Epidermal melanocyte (primary cell): ENCODE results near the gene SCARB1.

Experiments
- DNase-seq: peaks from one replicate; pipeline ENCODE4 v3.0.0; 2011; ENCODE audit warnings: low spot score; ENCODE audit not compliant: insufficient read length

SCARB1 gene

DNA sequence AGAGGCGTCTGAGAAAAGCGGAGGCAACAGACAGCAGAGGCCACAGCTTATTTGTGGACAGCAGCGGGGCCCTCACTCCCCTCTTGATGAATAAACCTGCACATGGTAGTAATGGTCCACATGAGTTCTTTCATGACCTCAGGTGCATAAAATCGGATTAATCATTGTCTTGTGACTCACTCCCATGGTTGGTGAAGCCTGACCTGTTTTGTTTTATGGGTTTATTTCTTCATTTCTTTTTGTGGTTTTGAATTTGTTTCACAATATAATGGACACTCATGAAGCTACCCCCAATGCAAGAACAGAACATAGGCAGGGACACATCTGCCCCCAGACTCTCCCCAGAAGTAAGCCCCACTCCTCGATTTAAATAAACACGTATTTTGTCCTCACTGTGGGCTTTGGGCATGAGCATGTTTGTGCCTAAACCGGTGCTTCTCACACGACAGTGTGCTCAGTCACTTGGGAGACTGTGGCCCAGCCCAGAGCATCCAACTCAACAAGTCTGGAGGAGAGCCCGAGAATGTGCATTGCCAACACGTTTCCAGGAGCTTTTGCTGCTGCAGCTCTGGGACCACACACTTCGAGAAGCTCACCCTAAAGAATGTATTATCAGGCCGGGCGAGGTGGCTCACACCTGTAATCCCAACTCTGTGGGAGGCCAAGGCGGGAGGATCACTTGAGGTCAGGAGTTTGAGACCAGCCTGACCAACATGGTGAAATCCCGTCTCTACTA lies 116.1 kb downstream of the SCARB1 start:
- DNase-seq = peak; percentile 65

DNA sequence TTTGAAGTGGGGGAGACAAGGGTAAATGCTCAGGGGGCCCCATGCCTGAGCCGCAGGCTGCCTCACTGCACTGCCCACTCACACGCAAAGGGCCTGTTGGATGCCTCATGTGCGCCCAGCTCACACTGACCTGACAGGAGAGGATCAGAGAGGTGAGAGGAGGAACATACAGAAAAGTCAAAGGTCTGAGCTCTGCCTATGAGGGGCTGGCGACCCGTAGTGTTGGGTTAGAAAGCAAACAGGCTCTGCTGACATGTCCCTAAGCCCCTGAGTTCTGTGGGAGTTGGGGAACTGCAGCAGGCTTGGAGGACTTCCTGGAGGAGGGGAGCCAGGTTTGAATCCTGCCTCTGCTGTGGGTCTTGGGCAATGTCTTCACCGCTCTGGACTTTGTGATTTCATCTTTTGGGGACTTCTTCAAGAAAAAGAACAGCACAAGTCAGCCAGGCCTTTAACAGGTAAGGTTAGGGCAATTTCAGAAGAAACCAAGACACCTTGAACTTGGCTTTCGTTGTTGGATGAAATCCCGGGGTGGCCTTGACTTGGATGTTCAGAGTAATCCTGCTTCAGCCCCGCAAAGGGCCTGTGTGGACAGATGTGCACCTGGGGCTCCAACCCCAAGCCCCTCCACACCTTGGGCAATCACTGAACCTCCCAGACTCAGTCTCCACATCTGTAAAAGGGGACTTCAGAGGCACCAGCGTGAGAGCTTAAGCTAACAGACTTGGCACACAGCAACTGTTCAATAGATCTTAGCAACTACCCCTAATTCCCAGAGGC lies 116.8 kb downstream of the SCARB1 start:
- no peak for DNase-seq

DNA sequence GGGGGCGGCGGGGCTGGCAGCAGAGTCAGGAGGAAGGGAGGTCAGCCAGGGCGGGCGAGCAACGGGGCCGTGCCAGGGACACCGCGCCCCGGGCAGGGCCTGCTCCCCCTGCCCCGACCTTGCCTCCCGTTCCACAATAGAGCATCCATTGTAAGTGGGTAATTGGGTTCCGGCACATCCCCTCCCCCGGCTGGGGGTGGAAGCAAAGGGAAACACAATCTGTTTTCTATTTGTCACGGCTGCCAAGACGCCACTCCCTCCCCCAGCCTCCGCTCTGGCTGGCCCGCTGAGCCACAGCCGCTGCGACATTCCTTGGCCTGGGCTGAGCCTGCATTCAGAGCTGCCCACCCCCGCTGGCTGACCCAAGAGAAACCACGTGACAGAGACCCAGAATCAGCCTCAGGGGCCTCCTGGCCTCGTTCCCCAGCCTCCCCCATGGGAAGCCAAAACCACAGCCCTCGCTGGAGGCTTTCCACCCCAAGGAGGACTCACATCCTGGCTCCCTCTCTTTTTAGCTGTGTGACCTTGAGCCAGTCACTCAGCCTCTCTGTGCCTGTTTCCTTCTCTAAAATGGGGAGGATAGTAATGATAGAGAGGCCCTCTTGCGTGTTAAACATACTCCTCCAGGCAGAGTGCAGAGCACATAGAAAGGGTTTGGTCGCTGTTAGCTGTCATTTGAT lies 117.6 kb downstream of the SCARB1 start:
- DNase-seq = peak; percentile 94

DNA sequence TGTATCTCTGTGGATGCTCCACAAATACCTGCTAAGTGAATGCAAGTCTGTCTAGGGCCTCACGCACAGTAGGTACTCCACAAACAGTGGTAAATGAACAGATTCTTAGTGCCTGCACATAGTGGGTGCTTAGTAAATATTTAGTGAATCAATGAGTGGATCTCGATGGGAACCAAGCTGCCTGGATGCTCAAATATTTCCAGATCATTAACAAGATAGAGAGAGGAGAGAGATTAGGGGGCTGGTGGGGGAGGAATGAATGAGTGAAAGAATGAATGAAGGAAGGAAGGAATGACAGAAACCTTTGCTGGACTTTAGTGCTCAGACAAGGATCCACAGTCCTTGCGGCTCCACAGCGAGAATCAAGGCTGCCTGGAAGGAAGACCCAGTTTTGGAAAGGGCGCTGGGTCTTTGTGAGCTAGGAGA lies 118.2 kb downstream of the SCARB1 start:
- no peak for DNase-seq

DNA sequence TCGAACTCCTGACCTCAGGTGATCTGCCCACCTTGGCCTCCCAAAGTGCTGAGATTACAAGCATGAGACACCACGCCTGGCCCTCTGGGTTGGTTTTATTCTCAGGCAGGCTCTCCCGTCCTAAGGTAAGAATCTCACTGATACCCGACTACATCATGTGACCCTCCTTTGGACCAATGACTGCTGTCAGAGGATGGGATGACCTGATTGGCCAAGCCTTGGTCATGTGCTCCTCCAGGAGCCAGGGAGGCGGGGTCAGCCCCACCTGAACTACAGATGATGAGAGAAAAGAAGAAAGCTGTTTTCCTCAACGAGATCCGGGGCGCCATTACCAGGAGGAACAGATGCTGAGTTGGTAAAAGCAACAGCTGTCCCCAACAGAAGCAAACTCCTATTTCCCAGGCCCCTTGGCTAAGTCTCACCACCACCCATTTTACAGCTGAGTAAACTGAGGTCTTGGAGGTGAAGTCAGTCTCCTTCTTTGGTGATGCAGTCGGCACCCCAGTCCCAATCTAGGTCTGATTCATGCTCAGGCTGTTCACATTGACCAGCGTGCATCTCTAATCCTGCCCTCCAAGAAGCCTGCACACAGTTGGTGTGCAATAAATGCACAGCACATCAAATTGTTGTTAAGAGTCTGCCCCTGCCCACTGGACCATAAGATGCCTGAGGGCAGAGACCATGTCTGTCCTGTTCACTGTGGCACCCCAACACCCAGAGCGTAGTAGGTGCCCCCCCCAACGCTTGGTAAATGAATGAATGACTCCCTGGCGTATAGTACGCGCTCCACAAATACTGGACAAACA lies 118.8 kb downstream of the SCARB1 start:
- no peak for DNase-seq

DNA sequence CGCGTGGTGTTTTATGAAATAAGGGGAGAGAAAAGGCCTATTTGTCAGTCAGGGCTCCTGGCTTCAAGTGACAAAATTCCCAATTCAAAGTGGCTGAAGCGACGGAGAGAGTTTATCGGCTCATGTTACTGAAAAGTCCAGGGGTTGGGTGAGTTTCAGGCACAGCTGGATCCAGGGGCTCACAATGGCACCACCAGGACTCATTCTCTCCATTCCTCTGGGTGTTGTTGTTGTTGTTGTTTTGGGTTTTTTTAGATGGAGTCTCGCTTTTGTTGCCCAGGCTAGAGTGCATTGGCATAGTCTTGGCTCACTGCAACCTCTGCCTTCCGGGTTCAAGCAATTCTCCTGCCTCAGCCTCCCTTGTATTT lies 119.4 kb downstream of the SCARB1 start:
- no peak for DNase-seq

DNA sequence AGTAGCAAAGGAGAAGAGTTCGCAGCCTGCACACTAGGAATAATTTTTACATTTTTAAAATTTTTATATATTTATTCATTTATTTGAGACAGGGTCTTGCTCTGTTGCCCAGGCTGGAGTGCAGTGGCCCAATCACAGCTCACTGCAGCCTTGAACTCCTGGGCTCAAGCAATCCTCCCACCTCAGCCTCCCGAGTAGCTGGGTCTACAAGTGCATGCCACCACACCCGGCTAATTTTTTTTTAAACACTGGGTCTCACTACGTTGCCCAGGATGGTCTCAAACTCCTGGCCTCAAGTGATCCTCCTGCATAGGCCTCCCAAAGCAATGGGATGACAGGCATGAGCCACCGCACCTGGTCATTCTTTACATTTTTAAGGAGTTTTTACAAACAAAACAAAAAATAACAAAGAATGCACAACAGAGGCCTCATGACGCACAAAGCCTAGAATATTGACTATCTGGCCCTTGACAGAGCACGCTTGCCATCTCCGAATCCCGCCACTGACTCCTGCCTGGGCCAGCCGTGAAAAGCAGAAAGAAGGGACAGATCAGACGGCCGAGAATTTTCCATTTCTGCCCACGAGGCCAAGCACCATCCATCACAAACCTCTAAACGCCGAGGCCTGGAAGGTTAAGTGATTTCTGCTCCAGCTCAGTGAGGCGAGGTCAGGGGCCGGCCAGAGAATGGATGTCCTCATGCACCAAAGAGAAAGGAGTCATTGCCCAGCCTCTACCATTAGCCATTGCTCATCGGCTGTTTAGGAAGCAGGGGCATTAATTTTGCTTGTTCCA lies 120.0 kb downstream of the SCARB1 start:
- DNase-seq = no peak

DNA sequence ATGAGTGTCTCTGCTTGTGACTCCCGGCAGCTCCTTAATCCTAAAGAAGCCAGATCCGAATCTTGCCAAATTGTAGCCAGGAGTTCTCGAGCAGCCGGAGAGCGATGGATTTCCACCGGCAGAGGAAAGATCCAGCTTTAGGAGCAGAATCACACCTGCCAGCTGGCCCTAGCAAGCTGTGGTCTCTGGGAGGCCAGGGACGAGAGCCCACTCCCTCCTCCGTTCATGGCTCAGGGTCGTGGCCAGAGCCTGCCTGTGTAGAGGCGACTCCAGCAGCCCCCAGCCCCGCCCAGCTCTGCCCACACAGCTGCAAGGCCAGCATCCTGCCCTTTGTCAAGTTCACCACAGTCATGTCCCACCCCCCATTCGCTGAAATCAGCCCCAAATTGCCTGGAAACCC lies 121.0 kb downstream of the SCARB1 start:
- no peak for DNase-seq

DNA sequence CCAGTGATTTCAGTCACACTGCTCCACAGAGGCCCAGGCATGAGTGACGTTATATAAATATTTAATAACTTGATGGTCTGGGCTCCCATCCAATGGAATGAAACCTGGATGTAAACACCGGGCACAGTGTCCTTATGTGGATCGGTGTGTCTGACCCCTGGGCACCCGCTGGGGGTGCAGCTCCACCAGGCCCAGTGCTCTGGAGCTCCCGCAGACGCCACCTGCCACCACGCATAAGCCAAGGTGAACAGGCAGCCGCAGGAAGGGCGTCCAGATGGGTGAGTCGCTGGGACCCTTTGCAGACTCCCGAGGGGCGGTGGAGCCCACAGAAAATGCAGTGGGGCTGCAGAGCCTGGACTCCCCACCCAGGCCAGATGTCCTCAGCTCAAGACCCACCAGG lies 121.6 kb downstream of the SCARB1 start:
- DNase-seq = no peak

DNA sequence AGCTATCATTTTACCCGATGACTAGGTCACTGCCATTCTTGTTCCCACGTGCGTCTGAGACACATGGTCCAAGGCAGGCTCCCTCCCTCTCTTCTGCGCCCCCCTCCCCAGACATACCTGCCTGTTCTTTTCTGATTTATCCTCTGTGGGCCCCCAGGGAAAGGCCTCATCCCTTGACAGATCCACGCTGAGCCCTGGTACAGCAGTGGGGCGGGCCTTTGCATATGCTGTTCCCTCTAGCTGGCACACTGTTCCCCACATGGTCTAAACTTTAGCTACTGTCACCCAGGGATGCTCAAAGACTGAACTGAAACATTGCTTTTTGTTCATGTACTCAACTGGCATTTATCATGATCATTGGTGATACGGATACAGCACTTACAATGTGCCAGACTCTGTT lies 122.5 kb downstream of the SCARB1 start:
- DNase-seq = no peak

DNA sequence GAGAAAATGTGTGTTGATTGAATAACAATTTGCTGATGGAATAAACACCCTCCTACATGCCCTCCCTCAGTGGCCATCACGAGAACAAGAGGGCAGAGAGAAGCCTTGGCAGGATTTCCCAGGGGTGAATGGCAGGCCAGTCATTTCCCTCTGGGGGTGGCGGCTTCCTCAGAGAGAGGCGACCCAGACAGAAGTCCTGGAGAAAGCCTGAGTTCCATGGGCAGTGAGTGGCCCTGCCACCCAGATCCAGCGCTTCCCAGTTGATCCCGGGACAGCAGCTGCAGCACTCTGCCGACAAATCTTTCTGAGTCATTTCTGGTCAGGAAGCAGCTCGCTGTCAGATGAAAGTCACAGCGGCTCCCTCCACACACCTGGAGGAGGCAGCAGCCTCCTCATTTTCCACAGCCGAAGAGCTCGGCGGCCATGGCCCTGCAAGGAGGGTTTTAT lies 123.0 kb downstream of the SCARB1 start:
- no peak for DNase-seq

DNA sequence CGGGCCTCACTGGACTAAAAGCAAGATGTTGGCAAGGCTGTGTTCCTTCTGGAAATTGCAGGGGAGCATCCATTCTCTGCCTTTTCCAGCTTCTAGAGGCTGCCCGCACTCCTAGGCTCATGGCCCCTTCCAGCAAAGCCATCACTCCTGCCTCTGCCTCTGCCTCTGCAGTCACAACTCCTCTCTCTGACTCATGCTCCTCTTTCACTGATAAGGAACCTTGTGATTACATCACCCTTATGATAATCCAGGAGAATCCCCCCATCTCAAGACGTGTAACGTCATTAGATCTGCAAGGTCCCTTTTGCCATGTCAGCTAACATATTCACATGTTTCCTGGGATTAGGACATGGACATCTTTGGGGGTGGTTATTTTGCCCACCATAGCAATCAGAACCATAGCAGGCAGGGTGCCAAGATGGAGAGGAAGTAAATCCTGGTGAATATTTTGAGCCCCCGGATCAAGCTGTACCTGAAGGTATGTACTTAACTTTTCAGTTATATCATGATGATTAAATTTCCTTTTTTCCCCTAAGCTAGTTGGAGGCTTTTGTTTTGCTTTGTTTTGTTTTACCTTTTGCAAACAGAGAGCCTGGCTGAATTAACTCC lies 123.6 kb downstream of the SCARB1 start:
- no peak for DNase-seq

DNA sequence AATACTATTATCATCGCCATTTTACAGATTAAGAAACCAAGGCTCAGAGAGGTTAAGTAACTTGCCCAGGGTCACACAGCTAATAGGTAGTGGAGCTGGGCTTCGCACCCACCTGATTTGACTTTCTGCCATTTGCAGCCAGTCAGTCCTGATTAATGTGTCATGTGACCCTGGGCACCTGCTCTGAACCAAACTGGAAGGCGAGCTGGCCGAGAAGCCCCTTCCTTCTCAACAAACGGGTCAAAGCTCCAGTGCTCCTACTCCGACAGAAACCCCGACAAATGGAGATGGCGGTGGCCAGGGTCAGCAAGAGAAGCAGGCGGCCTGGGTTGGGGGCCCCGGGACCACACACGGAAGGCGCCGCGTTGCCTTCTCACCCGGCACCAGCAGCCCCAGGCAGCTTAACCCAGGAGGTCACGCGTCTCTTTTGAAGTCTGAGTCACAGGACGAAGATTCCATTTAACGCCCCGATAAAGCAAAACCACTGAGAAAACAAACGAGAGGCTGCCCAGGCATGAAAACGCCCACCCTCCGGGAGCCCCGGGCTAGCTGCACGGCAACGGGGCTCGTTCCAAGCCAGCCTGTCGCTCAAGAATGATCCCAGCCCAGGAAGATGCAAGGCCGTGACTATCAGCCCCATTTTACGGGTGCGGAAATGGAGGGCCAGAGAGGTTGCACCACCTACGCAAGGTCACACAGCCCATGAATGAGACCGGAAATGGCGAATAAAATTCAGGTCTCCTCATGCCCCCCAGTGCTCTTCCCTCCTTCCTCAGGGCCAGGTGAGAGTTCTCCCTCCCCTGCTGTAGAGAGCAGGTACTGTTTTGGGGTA lies 124.8 kb downstream of the SCARB1 start:
- DNase-seq = peak; percentile 52

DNA sequence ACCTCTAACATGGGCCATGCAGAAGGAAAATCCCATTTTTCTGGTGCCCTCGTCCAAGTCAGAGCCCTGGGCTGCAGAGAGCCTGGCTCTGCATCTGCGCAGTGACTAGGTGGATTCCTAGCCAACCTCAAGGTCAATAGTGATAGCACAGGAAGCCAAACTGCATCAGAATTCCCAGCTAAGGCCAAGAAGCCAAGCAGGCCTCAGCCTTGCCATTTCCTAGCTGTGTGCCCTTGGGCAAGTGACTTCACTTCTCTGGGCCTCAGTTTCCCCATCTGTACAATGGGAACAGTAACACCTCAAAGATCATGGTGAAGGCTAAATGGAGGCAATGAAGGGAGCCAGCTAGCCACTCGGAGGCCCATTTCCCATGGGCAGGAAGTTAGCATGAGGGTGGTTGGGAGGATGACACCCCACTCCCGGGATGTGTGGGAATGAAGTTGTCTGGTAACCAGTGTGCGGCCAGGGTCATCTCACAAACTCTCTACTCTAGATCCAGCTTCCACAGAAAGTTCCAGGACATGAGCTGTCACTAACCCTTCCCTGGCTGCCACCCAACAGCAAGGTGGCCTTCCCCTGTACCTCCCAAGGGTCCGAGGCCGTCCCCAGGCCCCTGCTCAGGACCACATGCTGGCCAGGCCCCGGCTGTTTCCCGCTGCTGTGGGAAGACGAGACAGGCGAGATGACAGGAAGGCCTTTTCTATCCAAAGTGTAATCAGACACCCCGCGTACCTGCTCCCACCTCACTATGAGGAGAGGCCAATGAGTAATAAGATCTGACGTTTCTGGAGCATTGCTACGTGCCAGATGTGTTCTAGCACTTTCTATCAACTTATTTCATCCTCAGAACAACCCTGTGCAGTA lies 125.7 kb downstream of the SCARB1 start:
- no peak for DNase-seq

DNA sequence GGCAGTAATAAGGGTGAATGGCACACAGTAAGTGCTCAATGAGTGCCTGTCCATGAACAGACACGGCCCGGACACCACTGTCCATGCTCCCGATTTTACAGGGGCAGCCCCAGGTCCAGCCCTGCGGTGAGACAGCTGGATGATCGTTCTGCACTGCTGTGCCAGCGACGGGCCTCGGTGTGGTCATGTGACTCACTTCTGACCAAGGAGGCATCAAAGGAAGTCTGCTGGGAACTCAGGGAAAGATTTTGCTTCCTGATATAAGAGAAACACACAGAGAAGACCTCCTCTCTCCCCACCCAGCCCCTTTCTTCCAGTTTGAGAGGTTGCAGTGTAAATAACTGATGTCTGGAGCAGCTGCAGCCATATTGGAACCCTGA lies 126.6 kb downstream of the SCARB1 start:
- DNase-seq = peak; percentile 36

DNA sequence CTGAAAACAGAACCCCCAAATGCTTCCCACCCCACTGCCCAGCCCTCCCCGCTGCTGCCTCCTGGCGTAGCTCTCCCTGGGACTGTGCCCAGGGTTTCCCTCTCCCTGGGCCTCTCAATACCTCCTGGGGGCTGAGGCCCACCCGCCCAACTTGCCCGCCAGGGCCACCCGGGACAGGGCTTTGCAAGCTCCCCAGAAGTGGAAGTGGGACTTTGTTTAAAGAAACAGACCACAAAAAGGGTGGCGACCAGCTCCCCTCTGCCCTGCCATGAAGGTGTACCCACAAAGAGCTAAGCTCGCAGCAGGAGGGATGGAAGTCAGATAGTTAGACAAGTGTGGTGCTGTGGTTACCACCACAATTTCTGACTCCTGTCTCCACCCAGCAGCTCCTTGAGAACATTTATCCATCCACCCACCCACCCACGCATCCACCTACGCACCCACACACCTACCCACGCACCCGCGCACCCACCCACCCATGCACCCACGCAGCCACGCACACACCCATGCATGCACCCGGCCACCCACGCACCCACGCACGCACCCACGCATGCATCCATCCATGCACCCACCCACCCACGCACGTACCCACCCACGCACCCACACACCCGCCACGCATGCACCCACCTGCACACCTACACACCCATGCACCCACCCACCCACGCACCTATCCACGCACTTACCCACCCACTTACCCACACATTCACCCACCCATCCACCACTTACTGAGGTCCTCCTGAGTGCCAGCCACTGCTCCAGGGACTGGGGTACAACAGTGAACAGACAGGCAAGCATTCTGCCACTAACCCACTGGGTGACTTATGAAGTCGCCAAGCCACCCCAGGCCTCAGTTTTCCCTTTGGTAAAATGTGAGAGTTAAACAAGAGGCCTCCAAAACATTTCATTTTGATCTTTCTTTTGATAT lies 127.3 kb downstream of the SCARB1 start:
- no peak for DNase-seq

DNA sequence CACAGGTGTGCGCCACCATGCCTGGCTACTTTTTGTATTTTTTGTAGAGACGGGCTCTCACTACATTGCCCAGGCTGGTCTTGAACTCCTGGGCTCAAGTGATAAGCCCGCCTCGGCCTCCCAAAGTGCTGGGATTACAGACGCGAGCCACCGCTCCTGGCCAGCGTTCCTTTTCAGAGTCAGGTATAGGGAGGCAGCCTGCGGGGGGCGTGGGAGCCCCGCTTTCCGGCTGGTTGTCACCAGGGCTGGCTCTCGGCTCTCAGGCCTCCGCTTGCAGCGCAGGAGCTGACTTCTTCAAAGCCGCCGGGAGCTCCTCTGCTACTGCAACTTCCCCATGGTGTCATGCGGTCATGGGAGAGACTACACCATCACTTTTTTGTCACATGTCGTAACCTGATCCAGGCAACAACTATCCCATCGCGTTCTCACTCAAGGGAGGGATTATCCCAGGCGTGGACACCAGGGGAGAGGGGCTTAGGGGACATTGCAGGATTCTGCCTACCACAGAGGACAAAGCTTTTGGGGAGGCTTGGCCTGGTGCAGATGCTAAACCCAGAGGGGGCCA lies 129.4 kb downstream of the SCARB1 start:
- DNase-seq = no peak
